HG02970 (cell line): ENCODE measurements around the gene SLC24A3.

Source experiments
- ATAC-seq: cut with Tn5 transposase; IDR thresholded peaks from one replicate; pipeline ENCODE4 v1.9.1; 2021; ENCODE audit warnings: mild to moderate bottlenecking, moderate library complexity, moderate number of reproducible peaks; ENCODE audit not compliant: unreplicated experiment, low FRiP score

SLC24A3 gene

GRCh38 chr20:19683188-19683587, 470.7 kb downstream of the SLC24A3 start:
- ATAC-seq, result no peak

- no peak for ATAC-seq
These were observed 471.4 kb downstream of the SLC24A3 start for GRCh38 chr20:19683822-19684221.

GRCh38 chr20:19688031-19688806, 475.8 kb downstream of the SLC24A3 start:
- no peak for ATAC-seq

- no peak for ATAC-seq
These were observed 478.0 kb downstream of the SLC24A3 start for GRCh38 chr20:19690462-19690861.

- ATAC-seq, result no peak
These were observed 478.7 kb downstream of the SLC24A3 start for GRCh38 chr20:19691125-19691524.

- no peak for ATAC-seq
These were observed 479.7 kb downstream of the SLC24A3 start for GRCh38 chr20:19692100-19692499.

- no peak for ATAC-seq
These were observed 480.3 kb downstream of the SLC24A3 start for GRCh38 chr20:19692685-19693119.

- ATAC-seq, result no peak
These were observed 481.1 kb downstream of the SLC24A3 start for GRCh38 chr20:19693508-19693907.

GRCh38 chr20:19695081-19695480, 482.6 kb downstream of the SLC24A3 start:
- no peak for ATAC-seq

- no peak for ATAC-seq
These were observed 484.2 kb downstream of the SLC24A3 start for GRCh38 chr20:19696620-19697019.

GRCh38 chr20:19697415-19697814, 485.0 kb downstream of the SLC24A3 start:
- ATAC-seq, result no peak

GRCh38 chr20:19699180-19699971, 486.9 kb downstream of the SLC24A3 start:
- no peak for ATAC-seq

GRCh38 chr20:19701429-19701828, 489.0 kb downstream of the SLC24A3 start:
- ATAC-seq, result no peak

- no peak for ATAC-seq
These were observed 494.0 kb downstream of the SLC24A3 start for GRCh38 chr20:19706463-19706862.

- no peak for ATAC-seq
These were observed 497.3 kb downstream of the SLC24A3 start for GRCh38 chr20:19709635-19710335.

GRCh38 chr20:19710336-19711120, 498.1 kb downstream of the SLC24A3 start:
- ATAC-seq, result no peak

GRCh38 chr20:19711126-19711525, 498.7 kb downstream of the SLC24A3 start:
- ATAC-seq, result no peak

GRCh38 chr20:19712721-19713260, 500.3 kb downstream of the SLC24A3 start:
- no peak for ATAC-seq

- ATAC-seq, result no peak
These were observed 501.6 kb downstream of the SLC24A3 start for GRCh38 chr20:19713822-19714578.

- no peak for ATAC-seq
These were observed 502.1 kb downstream of the SLC24A3 start for GRCh38 chr20:19714579-19714840.
